ENCODE data around the gene ADAM19.

ADAM19 gene

GRCh38 chr5:157457391-157457790 lies 118.2 kb downstream of the ADAM19 start:
- no peak for DNase-seq (ENCODE audit: extremely low spot score)
- TF ChIP-seq PKNOX1 (IDR thresholded peaks at IDR 0.05) (no peak), ZNF384 (IDR thresholded peaks at IDR 0.05) (no peak), FOXA1 (IDR thresholded peaks at IDR 0.05) (no peak), TARDBP (IDR thresholded peaks at IDR 0.05) (no peak), CTBP1 (IDR thresholded peaks at IDR 0.05; ENCODE audit: borderline replicate concordance) (no peak), FOXM1 (IDR thresholded peaks at IDR 0.05; ENCODE audit: borderline replicate concordance) (no peak), L3MBTL2 (conservative IDR thresholded peaks at IDR 0.05) (no peak), ELF4 (IDR thresholded peaks at IDR 0.05) (no peak), NFRKB (IDR thresholded peaks at IDR 0.05) (no peak), BHLHE40 (IDR thresholded peaks at IDR 0.05; ENCODE audit: borderline replicate concordance) (no peak), SP1 (IDR thresholded peaks at IDR 0.05) (no peak), HDGF (IDR thresholded peaks at IDR 0.05; ENCODE audit: borderline replicate concordance) (no peak), ARNT (IDR thresholded peaks at IDR 0.05) (no peak), FOXK2 (IDR thresholded peaks at IDR 0.05) (no peak), SUZ12 (IDR thresholded peaks at IDR 0.05) (no peak), LEF1 (IDR thresholded peaks at IDR 0.05; ENCODE audit: borderline replicate concordance) (no peak)
- ChIA-PET CTCF (no interaction called here), POLR2A (no interaction called here)

- TF ChIP-seq FOXA1 (IDR thresholded peaks at IDR 0.05), result no peak
- TF ChIP-seq LEF1 (IDR thresholded peaks at IDR 0.05; ENCODE audit: borderline replicate concordance), result no peak
- TF ChIP-seq FOXK2 (IDR thresholded peaks at IDR 0.05), result no peak
- no peak for TF ChIP-seq L3MBTL2 (conservative IDR thresholded peaks at IDR 0.05)
- no peak for TF ChIP-seq PKNOX1 (IDR thresholded peaks at IDR 0.05)
- no peak for TF ChIP-seq ARNT (IDR thresholded peaks at IDR 0.05)
- TF ChIP-seq SUZ12 (IDR thresholded peaks at IDR 0.05), result no peak
- TF ChIP-seq ELF4 (IDR thresholded peaks at IDR 0.05), result no peak
- TF ChIP-seq ZNF384 (IDR thresholded peaks at IDR 0.05), result no peak
- TF ChIP-seq HDGF (IDR thresholded peaks at IDR 0.05; ENCODE audit: borderline replicate concordance), result no peak
- no peak for TF ChIP-seq TARDBP (IDR thresholded peaks at IDR 0.05)
- TF ChIP-seq CTBP1 (IDR thresholded peaks at IDR 0.05; ENCODE audit: borderline replicate concordance), result no peak
- no peak for TF ChIP-seq NFRKB (IDR thresholded peaks at IDR 0.05)
- no peak for TF ChIP-seq BHLHE40 (IDR thresholded peaks at IDR 0.05; ENCODE audit: borderline replicate concordance)
- TF ChIP-seq SP1 (IDR thresholded peaks at IDR 0.05), result no peak
- no peak for TF ChIP-seq FOXM1 (IDR thresholded peaks at IDR 0.05; ENCODE audit: borderline replicate concordance)
- ChIA-PET CTCF (interaction anchor here (0.9 kb wide), 1 partner anchor 12 kb away, joined by 3 read pairs; no protein-coding TSS in a partner anchor), POLR2A (no interaction called here)
- DNase-seq (ENCODE audit: extremely low spot score), result no peak
Observed at GRCh38 chr5:157456301-157456700, 119.3 kb downstream of the ADAM19 start.

DNA sequence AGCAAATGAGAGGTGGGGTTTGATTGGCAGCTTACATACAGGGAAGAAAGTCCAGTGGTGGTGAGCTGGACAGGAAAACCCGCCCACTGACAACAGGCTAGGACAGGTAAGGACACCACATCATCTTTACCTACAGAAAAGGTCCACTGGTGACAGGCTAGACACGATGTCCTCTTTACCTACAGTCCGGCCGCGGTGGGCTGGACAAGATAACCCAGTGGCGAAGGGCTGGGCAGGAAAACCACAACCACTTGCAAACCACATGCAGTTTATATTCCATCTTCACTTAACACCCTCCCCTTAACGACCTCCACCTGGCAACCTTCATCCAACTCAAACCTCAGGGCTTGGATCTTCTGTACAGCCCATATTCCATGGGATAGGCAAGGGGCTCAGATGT lies 120.5 kb downstream of the ADAM19 start:
- no peak for DNase-seq (ENCODE audit: extremely low spot score)
- ChIA-PET CTCF (interaction anchor here (0.9 to 1.1 kb wide), 2 partner anchors 16 to 112 kb away, joined by 3 to 4 read pairs; no protein-coding TSS in a partner anchor), POLR2A (no interaction called here)
- TF ChIP-seq TARDBP (IDR thresholded peaks at IDR 0.05) (no peak), PKNOX1 (IDR thresholded peaks at IDR 0.05) (0 out of 2 replicates have a peak, but pooled peaks have one; percentile 10)

- TF ChIP-seq FOXM1 (IDR thresholded peaks at IDR 0.05; ENCODE audit: borderline replicate concordance), result no peak
- TF ChIP-seq ZNF384 (IDR thresholded peaks at IDR 0.05), result no peak
- DNase-seq (ENCODE audit: extremely low spot score), result no peak
- ChIA-PET CTCF (no interaction called here), POLR2A (no interaction called here)
Observed at GRCh38 chr5:157454273-157454672, 121.3 kb downstream of the ADAM19 start.

DNA sequence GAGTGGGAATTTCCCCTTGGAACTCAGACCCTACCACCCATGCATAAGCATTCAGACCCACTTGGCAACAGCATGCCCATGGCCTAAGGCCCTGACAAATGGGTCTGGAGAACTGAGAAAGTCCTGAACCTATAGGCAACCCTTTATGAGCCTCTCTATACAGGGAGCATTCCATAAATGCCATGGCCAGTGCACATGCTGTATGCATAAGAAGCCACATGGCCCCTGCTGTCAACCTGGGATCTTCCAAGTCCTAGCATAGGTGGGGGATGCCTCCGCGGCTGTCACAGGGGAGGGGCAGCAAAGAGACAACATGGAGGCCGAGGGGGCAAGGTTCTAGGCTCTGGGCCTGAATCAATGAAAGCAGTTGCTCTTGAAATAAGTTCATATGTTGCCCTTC lies 123.8 kb downstream of the ADAM19 start:
- ChIA-PET CTCF (no interaction called here), POLR2A (no interaction called here)
- no peak for DNase-seq (ENCODE audit: extremely low spot score)
- no peak for TF ChIP-seq TARDBP (IDR thresholded peaks at IDR 0.05)

GRCh38 chr5:157450024-157450423 lies 125.6 kb downstream of the ADAM19 start:
- no peak for DNase-seq (ENCODE audit: extremely low spot score)
- TF ChIP-seq TARDBP (IDR thresholded peaks at IDR 0.05) (no peak), HDGF (IDR thresholded peaks at IDR 0.05; ENCODE audit: borderline replicate concordance) (no peak), L3MBTL2 (conservative IDR thresholded peaks at IDR 0.05) (no peak), CTBP1 (IDR thresholded peaks at IDR 0.05; ENCODE audit: borderline replicate concordance) (no peak), SP1 (IDR thresholded peaks at IDR 0.05) (no peak), ELF4 (IDR thresholded peaks at IDR 0.05) (no peak), BHLHE40 (IDR thresholded peaks at IDR 0.05; ENCODE audit: borderline replicate concordance) (no peak), NFRKB (IDR thresholded peaks at IDR 0.05) (no peak), PKNOX1 (IDR thresholded peaks at IDR 0.05) (no peak), FOXK2 (IDR thresholded peaks at IDR 0.05) (no peak)
- CTCF ChIA-PET, result interaction anchor here (1.7 kb wide), 1 partner anchor 27 kb away, joined by 6 read pairs; no protein-coding TSS in a partner anchor
- POLR2A ChIA-PET, result no interaction called here
